ENCODE data around the gene EARS2.

GRCh38 chr16:23571895-23572294 is 14.7 kb upstream of the EARS2 start:
- TF ChIP-seq SP2 (IDR thresholded peaks at IDR 0.05; ENCODE audit: low read length) (no peak), CTCF (IDR thresholded peaks at IDR 0.05; ENCODE audit: control extremely low read depth in 1 of 3, insufficient read depth in 1 of 3, low read depth in 1 of 3, low read length in 3 of 3) (no peak), RAD21 (IDR thresholded peaks at IDR 0.05 in 1 of 2, conservative IDR thresholded peaks at IDR 0.05 in 1 of 2; ENCODE audit: low read depth in 2 of 2, low read length in 2 of 2) (no peak)
